Lower leg skin (tissue), 3 donors: ENCODE data around the gene KRT72.

Source experiments
- CTCF ChIP-seq, 3 donors: fragments of 450-650 bp; IDR thresholded peaks; one replicate each; pipeline ENCODE4 v1.5.1; 2016; ENCODE audit warnings: antibody characterized with exemption in 3 of 3, mild to moderate bottlenecking in 3 of 3, moderate library complexity in 2 of 3
- POLR2A ChIP-seq, 2 donors: fragments of 450-650 bp; IDR thresholded peaks; one replicate each; pipeline ENCODE4 v1.6.1; 2016 to 2017; ENCODE audit warnings: antibody characterized with exemption in 2 of 2, mild to moderate bottlenecking in 1 of 2, moderate library complexity in 1 of 2

- no peak for TF ChIP-seq CTCF (IDR thresholded peaks at IDR 0.05)
- TF ChIP-seq POLR2A (IDR thresholded peaks at IDR 0.05), result no peak
Measured at GRCh38 chr12:52628841-52629240, 27.6 kb upstream of the KRT72 start.
